ENCODE results near the gene PHETA1.

The PHETA1 gene

GRCh38 chr12:111394480-111394879 lies 25.6 kb upstream of the PHETA1 start:
- no peak overlapping the region for H3K9ac ChIP-seq (ENCODE audit: low read depth, low read length)
- H3K4me2 ChIP-seq (ENCODE audit: insufficient read depth, low read length), result no peak overlapping the region
- no peak for TF ChIP-seq EZH2 (IDR thresholded peaks at IDR 0.05; ENCODE audit: borderline replicate concordance, low read depth, low read length, severe bottlenecking)
- TF ChIP-seq, protein P1, sequence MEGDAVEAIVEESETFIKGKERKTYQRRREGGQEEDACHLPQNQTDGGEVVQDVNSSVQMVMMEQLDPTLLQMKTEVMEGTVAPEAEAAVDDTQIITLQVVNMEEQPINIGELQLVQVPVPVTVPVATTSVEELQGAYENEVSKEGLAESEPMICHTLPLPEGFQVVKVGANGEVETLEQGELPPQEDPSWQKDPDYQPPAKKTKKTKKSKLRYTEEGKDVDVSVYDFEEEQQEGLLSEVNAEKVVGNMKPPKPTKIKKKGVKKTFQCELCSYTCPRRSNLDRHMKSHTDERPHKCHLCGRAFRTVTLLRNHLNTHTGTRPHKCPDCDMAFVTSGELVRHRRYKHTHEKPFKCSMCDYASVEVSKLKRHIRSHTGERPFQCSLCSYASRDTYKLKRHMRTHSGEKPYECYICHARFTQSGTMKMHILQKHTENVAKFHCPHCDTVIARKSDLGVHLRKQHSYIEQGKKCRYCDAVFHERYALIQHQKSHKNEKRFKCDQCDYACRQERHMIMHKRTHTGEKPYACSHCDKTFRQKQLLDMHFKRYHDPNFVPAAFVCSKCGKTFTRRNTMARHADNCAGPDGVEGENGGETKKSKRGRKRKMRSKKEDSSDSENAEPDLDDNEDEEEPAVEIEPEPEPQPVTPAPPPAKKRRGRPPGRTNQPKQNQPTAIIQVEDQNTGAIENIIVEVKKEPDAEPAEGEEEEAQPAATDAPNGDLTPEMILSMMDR (IDR thresholded peaks at IDR 0.05; ENCODE audit: borderline replicate concordance, extremely low read depth, low read length, poor library complexity, severe bottlenecking), result no peak
- no peak for ATAC-seq (ENCODE audit: insufficient read depth, low read depth)
- H2AFZ ChIP-seq (ENCODE audit: low read depth, low read length), result no peak overlapping the region
- H3K36me3 ChIP-seq (ENCODE audit: insufficient read depth, low read length), result no peaks in the 10 kb centered on the region
- H3K9me3 ChIP-seq (ENCODE audit: insufficient read depth, low read length, severe bottlenecking), result no peaks in the 10 kb centered on the region
- H4K20me1 ChIP-seq (ENCODE audit: insufficient read depth, low read length), result no peaks in the 10 kb centered on the region; the same call in 1 of the 2 replicates
- no peak overlapping the region for H3K4me3 ChIP-seq (ENCODE audit: low read depth in 1 of 2, low read length in 2 of 2)
- DNase-seq, result no peak
- no peak overlapping the region for H3K27ac ChIP-seq (ENCODE audit: low read length)
- no peaks in the 10 kb centered on the region for H3K79me2 ChIP-seq (ENCODE audit: insufficient read depth, low read length)
- no peaks in the 10 kb centered on the region for H3K27me3 ChIP-seq (ENCODE audit: insufficient read depth, low read length, poor library complexity)
- peaks cover 4% of the 10 kb centered on the region for H3K4me1 ChIP-seq (ENCODE audit: insufficient read depth, low read length)

DNA sequence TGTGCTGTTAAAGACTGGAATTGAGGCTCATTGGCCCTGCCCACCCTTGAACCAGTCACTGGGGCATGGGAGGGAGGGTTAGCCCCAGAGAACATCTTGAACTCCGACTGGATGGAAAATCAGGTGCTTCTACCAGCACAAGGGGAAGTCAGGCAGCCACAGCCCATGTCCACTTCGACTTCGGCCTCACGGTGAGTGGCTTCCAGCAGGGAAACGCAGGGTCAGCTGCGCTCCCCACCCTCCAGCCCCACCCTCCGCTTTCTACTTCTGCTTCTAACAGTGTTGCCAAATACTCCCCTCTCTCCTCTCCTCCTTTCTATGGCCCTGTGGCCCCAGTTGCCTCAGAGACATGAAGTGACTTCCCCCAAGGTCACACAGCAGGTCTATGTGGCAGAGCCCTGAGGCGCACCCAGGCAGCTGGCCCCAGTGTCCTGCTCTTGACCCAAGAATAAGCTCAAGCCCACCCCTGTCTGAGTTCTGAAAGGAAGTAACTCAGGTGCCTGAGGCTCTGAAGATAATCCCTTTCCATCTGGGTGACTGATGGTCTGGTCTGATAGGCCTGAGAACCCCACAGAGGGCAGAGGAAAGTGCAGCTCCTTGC lies 24.9 kb upstream of the PHETA1 start:
- DNase-seq (no peak), ATAC-seq (ENCODE audit: insufficient read depth, low read depth) (no peak)
- no peak for TF ChIP-seq EZH2 (IDR thresholded peaks at IDR 0.05; ENCODE audit: borderline replicate concordance, low read depth, low read length, severe bottlenecking)
- TF ChIP-seq, protein P1 (IDR thresholded peaks at IDR 0.05; ENCODE audit: borderline replicate concordance, extremely low read depth, low read length, poor library complexity, severe bottlenecking), result no peak
- H3K4me3 ChIP-seq (ENCODE audit: low read depth in 1 of 2, low read length in 2 of 2), result no peak overlapping the region
- H3K9ac ChIP-seq (ENCODE audit: low read depth, low read length), result no peak overlapping the region
- no peaks in the 10 kb centered on the region for H3K9me3 ChIP-seq (ENCODE audit: insufficient read depth, low read length, severe bottlenecking)
- no peaks in the 10 kb centered on the region for H3K36me3 ChIP-seq (ENCODE audit: insufficient read depth, low read length)
- H3K27me3 ChIP-seq (ENCODE audit: insufficient read depth, low read length, poor library complexity), result no peaks in the 10 kb centered on the region
- H3K79me2 ChIP-seq (ENCODE audit: insufficient read depth, low read length), result no peaks in the 10 kb centered on the region
- H3K4me2 ChIP-seq (ENCODE audit: insufficient read depth, low read length), result no peak overlapping the region
- no peaks in the 10 kb centered on the region; the same call in 1 of the 2 replicates for H4K20me1 ChIP-seq (ENCODE audit: insufficient read depth, low read length)
- no peak overlapping the region for H3K27ac ChIP-seq (ENCODE audit: low read length)
- H3K4me1 ChIP-seq (ENCODE audit: insufficient read depth, low read length), result peaks cover 4% of the 10 kb centered on the region
- no peak overlapping the region for H2AFZ ChIP-seq (ENCODE audit: low read depth, low read length)

- no peak overlapping the region for H3K9ac ChIP-seq (ENCODE audit: low read depth, low read length)
- H4K20me1 ChIP-seq (ENCODE audit: insufficient read depth, low read length), result no peaks in the 10 kb centered on the region; the same call in 1 of the 2 replicates
- H3K79me2 ChIP-seq (ENCODE audit: insufficient read depth, low read length), result no peaks in the 10 kb centered on the region
- no peak for DNase-seq
- H3K27me3 ChIP-seq (ENCODE audit: insufficient read depth, low read length, poor library complexity), result peaks cover 4% of the 10 kb centered on the region
- H3K4me3 ChIP-seq (ENCODE audit: low read depth in 1 of 2, low read length in 2 of 2), result no peak overlapping the region
- no peak overlapping the region for H3K4me2 ChIP-seq (ENCODE audit: insufficient read depth, low read length)
- H3K9me3 ChIP-seq (ENCODE audit: insufficient read depth, low read length, severe bottlenecking), result no peaks in the 10 kb centered on the region
- H3K4me1 ChIP-seq (ENCODE audit: insufficient read depth, low read length), result no peaks in the 10 kb centered on the region
- H3K36me3 ChIP-seq (ENCODE audit: insufficient read depth, low read length), result no peaks in the 10 kb centered on the region
- no peak for ATAC-seq (ENCODE audit: insufficient read depth, low read depth)
- H3K27ac ChIP-seq (ENCODE audit: low read length), result no peak overlapping the region
- no peak overlapping the region for H2AFZ ChIP-seq (ENCODE audit: low read depth, low read length)
- no peak for TF ChIP-seq EZH2 (IDR thresholded peaks at IDR 0.05; ENCODE audit: borderline replicate concordance, low read depth, low read length, severe bottlenecking)
- TF ChIP-seq, protein P1 (IDR thresholded peaks at IDR 0.05; ENCODE audit: borderline replicate concordance, extremely low read depth, low read length, poor library complexity, severe bottlenecking), result no peak
These were observed 22.0 kb upstream of the PHETA1 start for GRCh38 chr12:111390910-111391309.

All from DND-41 (cell line).